Effector CD8-positive, alpha-beta T cell (primary cell): ENCODE data around the gene FRS2.
"Not testable (repeated sequence)": the region's sequence is repeated elsewhere in the genome, so short reads cannot be mapped to it uniquely, and the experiment has no call there.

Experiments
- DNase-seq: peaks from one replicate; lab custom pipeline; 2025; lab: John Stamatoyannopoulos, UW
- total RNA-seq, 4 experiments: gene quantifications; one replicate each; lab custom pipeline; 2026; lab: John Stamatoyannopoulos, UW

The FRS2 gene, protein sequence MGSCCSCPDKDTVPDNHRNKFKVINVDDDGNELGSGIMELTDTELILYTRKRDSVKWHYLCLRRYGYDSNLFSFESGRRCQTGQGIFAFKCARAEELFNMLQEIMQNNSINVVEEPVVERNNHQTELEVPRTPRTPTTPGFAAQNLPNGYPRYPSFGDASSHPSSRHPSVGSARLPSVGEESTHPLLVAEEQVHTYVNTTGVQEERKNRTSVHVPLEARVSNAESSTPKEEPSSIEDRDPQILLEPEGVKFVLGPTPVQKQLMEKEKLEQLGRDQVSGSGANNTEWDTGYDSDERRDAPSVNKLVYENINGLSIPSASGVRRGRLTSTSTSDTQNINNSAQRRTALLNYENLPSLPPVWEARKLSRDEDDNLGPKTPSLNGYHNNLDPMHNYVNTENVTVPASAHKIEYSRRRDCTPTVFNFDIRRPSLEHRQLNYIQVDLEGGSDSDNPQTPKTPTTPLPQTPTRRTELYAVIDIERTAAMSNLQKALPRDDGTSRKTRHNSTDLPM
- total RNA-seq, result 30.9 to 39.5 (median 35.2) reads per million in 4 experiments

DNA sequence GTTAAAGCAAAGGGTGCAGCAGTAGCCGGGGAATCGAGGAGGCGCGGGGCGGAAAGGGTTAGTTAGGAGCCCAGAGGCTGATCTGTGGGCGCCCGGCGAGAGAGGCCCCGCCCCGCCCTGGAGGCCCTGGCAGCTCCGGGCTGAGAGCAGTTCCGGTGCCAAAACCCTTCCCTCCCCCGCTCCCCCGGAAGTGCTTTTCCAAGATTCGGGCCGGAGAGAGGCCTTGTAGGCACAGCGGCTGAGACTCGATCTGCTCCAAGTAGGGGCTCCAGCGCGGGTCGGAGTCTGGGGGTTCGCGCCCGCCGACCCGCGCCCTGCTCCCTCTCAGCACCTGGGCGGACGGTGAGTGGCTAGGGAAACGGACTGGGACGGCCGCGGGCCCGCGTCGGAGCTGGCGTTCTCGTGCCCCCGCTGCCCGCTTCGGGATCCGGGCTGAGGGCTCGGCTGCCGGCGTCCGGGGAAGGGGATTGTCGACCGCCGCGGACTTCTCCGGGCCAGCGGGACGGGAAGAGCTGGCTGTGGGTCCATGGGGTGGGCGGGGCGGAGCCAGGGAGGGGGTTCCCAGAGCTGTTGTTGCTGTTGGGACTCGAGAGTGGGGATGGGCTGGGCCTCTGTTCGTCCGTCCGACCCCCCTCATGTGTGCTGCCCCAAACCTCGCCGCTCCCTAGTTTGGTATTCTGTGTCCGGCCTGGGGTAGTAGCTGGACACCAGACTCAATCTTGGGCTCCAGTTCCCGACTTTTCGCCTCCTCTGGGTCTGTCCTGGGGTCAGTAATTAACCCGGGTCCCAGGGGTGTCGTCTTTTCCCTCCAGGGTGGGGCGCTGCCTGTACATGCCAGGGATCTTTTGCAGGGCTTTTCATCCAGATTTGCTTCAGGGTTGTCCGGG lies at the start of gene FRS2:
Gene FRS2, plus strand, starts transcription at position 200 of the 887 bp plus-strand sequence. CDS start 98,643 bp downstream, outside the sequence.
- DNase-seq, result peak; percentile 67

DNA sequence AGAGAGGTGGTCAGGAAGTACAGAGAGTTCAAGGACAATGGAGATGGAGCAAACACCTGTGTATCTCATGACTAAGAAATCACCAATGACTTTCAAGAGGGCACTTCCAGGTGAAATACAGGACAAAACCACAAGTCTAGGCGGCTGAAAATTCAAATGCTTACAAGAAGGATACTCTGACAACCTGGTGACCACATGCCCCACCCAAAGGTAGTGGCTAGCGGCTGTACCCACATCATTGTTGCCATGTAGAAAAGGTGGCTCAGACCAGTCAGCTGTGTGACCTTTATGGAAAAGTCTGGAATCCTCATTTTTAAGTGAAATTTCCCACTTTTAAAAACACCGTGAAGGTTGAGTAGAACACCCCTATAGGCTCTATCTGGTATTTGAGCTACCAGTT lies 48.6 kb upstream of the FRS2 start:
- no peak for DNase-seq

DNA sequence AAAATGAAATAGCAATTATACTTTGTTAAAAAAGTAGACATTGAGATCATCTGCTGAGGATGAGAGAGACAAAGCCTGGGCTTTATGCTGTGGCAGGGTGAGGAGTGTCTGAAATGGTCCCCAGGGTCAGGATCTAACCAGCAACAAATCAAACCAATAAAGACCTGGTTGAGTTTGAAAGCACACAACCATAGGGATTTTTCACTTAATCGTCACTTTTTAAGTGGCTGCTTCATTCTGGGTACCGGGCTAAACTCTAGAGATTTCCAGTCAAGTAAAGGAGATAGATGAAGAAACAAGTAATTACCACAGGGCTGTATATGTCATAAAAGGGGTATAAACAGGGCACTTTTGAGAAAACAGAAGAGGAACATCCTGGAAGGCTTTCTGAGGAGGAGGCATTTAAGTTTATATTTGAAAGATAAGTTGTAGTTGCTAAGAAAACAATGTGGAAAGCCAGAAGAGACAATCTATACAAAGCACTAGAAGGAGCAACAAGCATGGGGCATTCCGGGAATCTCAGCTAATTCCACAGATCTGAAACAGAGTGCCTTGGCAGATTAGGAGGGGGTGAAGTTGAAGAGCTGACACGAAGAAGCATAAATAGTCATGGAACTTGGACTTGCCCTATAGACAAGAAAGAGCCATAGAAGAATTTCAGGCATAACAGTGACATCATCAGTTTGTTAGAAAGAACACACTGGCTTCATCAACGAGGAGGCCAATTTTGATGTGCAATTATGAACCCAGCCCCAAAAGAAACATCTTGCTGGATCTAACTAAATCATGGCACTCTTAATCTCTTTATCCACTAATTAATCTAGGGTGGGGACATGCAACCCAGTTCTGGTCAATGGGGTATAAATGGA lies 46.9 kb upstream of the FRS2 start:
- no peak for DNase-seq

DNA sequence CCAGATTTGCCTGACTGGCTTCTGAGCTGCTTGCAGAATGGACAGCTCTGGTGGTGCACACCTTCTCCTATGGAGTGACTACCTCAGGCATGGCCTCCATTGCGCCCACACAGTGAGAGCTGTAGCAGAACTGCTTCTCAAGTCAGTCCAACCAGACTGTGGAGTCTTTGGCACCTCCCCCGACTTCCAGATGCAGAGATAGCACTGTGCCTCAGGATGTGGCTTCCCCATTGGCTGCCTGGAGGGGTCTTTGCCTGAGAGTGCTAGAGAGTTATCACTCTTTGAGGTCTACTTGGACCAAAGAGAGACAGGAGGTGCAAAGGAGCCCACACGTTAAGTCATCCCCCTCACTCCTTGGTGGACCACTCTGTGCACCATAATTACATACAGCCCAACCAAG lies 44.8 kb upstream of the FRS2 start:
- no peak for DNase-seq

DNA sequence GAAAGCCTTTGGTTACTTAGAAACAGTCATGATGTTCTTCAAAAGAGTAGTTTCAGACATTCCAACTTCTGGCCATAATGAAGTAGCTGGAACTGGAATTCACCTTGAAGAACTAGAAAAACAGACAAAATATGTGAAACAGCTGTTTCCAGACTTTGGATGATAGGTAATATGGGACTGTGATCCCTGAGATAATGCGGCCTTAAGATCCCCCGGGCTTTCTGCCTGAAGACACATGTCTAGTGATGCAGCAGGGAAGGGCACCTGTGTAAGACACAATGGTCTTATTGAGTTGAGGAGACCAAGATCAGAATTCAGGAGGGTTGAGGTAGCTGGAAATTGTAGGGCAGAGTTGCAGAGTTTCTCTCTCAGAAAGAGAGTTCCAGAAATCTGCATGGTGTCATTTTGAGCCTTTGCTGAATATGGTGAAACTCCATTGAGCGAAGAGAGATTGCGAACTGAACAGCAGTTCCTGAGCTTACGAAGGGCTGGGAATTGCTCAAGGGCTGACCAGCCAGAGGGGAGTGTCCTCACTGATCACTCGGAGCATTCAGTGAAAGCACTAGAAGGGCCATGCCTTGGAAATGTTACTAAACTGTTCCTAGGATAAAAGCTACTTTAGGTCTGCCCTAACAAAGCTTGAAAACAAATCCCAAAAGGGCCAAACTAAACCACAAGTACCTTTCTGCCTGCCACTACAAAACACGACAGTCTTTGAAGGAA lies 41.7 kb upstream of the FRS2 start:
- DNase-seq, result no peak

DNA sequence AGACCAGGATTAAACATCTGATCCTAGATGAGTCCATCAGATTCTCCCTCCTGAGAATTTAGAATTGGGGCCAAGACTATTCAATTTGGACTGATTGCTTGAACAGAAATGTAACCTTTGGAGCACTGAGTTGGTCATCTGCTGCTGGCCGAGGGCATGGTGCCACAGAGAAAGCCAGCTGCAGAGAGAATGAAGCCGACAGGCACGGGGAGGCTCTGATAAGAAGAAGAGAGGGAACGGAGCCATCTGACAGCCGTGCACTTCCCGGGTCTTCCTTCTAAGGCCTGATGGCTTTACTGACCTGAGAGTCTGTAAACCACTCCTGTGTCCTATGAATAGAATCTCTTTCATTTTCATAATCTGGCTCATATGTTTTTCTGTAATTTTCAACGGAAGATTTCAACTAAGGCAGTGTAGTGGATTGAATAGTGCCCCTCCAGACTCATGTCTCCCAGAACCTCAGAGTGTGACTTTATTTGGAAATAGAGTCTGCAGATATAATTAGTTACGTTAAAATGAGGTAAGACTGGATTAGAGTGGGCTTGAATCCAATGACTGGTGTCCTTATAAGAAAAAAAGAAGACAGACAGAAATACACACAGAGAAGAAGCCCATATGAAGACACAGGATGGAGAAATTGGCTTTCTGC lies 39.1 kb upstream of the FRS2 start:
- DNase-seq, result no peak

DNA sequence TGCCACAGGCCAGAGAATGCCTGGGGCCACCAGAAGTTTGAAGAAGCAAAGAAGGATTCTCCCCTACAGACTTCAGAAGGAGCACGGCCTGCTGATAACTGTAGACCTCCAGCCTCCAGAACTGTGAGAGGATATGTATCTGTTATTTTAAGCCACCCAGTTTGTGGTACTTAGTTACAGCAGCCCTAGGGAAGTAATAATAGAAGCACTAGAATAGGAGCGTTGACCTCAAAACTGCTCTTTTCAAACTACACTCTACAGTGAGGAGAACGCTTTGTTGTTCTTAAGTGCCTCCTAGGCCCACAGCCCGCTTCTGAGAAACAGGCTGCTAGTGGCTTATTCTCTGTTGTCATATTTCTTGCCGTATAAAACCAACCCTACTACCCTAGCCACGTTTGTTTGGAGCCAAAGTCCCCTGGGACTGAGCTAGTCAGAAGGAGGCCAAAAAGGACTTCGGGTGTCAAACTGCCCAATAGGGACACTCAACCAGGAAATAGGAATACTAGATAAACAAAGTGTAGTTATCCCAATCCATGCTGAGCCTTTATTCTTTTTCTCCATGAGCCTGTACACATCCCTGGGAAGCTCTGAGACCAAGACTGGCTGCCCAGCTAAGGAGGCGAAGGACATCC lies 38.5 kb upstream of the FRS2 start:
- no peak for DNase-seq

DNA sequence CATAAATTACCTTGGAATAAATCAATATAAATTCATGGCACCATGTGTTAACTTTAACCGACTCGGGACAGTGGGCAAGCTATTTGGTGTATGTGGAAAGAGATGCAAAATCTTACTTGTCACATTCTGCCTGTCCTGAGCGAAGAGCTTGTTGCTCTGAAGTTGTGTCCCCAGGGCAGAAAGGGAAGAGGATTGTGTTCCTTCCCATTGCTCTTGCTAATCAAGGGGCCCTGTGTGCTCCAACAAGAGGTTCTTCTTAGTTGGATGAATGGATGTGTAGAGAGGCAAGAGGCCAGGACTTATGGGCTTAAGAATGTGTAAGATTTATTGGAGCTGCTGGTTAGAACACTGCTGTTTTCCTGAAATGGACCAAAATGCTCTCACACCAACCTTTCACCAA lies 36.5 kb upstream of the FRS2 start:
- DNase-seq, result no peak

DNA sequence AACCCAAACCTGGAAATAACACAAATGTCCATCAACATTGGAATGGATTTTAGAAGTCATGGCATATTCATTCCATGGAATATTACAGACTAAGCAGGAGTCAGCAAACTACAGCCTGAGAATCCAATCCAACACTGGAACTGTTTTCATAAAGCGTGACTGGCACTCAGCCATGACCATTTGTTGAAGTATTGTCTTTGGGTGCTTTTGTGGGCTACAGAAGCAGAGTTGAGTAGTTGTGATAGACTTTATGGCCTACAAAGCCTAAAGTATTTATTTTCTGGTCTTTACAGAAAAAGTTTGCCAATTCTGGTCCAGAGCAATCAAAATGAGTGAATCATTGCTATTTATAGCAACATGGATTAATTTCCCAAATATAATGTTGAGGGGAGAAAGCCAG lies 34.5 kb upstream of the FRS2 start:
- no peak for DNase-seq

DNA sequence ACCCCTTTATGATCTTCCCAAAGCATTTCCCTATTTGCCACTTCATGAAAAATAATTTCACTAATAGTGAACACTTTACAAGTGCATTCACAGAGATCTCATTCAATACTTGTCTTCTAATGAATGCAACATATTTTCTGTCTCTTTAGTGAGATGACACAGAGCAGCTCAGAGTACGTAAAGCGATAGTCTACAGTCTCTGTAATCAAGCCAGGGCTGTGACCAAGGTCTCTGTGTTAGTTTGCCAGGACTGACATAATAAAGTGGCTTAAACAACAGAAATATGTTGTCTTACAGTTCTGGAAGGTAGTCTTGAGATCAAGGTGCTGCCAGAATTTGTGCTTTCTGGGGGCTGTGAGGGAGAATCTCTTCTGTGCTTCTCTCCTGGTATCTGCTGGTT lies 33.1 kb upstream of the FRS2 start:
- DNase-seq, result no peak

DNA sequence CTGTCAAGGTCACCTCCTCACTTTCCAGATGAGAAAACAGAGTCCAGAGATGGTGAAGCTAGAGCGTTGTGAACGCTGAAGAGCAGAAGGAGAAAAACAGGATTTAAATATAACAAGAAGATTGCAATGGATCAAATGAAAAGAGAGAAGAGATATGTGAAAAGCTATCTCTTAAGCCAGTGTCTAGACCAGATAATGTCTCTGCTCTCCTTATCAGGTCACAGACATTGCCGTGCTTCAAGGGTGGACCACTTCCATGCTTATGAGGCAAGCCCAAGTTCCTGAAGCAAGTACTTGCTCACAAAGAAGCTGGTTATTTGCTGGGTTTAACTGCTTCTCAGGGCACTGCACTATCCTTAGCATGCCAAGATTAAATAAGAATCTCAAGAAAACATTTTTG lies 31.6 kb upstream of the FRS2 start:
- no peak for DNase-seq

DNA sequence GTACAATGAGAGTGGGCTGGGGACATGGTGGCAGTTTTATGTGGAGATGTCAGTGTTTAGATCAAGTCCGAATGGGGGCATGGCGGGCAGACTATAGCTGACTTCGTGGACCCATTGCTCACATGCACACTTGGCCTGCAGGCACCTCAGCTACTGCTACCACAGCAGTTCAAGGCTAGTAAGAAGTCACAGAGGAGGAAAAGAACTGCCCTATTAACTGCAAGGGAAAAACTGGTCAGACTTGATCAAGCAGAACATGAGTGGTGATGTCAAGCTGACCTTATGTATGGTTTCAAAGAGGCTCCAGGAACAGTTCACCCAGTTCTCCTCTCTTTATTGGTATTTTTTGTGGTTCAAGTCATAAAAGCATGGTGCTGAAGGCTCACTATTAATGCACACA lies 30.2 kb upstream of the FRS2 start:
- no peak for DNase-seq

DNA sequence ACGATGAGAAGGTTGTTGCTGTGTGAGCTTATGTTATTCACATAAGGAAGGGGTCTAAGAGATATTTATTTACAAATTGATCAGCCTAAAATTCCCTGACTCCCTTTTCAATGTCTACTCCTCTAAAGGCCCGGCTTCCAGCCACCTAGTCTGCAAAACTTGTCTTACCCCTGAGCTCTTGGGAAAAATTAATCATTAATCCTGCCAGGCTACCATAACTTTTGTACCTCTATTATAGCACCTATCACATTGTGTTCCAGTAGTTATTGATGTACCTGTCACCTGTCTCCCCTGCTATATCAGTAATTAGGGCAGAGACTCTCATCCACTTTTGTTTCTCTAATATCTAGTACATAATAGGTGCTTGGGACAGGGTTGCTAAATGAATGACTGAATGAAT lies 29.3 kb upstream of the FRS2 start:
- DNase-seq, result no peak

DNA sequence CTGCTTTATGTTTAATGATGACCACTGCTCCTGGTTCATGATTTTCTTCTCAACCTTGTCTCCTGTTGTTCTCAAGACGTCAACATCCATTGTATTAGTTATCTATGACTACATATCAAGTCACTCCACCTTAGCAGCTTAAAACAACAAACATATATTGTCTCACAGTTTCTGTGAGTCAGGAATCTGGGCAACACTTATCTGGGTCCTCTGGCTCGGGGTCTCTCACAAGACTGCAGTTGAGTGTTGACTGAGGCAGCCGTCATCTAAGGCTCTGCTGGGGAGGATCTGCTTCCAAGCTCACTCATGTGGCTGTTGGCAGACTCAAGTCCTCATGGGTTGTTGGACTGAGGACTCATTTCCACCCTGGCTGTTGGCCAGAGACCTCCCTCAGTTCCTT lies 27.3 kb upstream of the FRS2 start:
- no peak for DNase-seq

DNA sequence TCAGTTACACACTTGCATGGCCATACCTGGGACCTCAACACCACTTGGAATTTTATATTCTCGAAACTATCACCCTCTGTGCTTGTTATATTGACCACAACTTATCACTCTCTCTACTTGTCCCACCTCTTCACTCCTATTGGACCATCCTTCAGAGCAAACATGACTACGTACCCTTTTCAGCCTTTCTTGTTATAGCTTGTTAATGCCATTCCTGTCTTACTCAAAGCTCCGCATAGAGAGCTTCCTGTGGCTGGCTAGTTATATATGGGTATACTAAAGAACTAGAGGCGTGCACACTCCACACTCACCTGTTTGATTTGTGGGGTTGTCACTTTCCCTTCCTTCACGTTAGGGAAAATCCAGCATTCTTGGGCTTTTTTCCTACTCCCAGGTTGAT lies 26.3 kb upstream of the FRS2 start:
- DNase-seq, result no peak

DNA sequence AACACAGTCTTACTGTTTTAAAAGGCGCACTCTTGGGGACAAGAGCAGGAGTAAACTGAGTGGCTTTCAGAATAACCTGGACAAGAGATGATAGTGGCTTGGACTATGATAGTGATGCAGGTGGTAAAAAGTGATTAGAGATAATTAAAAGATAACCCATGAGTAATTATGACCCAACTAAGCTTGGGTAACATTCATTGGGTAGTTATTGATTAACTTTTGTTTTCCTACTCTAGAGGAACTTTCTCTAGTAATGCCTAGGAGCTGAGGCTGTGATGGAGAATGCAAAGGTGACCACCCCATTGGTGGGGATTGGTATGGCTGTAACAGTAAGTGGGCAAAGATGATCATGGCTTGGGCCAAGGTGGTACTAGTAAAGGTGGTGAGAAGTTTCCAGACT lies 22.3 kb upstream of the FRS2 start:
- DNase-seq, result no peak

DNA sequence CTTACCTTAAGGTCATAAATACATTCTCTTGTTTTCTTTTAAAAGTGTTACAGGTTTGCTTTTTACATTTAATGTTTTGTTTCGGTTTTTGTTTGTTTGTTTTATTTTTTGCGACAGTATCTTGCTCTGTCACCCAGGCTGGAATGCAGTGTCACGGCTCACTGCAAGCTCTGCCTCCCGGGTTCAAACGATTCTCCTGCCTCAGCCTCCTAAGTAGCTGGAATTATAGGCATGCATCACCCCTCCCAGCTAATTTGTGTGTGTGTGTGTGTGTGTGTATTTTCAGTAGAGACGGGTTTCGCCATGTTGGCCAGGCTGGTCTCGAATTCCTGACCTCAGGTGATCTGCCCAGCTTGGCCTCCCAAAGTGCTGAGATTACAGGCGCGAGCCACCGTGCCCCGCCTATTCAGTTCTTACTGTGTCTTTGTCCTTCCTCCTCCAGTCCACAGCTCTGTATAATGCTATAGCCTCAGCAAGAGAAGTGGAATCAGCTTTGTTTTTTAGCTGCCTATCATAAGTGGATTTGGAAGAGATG lies 17.5 kb upstream of the FRS2 start:
- not testable (repeated sequence) for DNase-seq

DNA sequence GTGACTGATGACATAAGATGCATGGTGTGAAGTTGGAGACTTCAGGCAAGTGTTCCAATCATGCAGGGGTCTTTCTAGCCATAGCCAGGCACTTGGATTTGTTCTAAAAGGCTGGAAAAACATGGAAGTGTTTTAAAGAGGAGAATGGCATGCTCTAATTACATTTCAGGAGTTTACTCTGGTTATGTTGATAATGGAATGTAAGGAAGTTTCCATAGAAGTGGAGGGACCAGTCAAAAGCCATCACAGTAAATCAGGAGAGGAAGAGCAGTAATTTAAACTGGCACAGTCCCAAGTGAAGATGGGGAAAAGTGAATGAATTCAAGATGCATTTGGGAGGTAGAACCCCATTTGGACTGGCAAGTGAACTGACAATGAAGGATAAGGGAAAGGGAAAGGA lies 13.9 kb upstream of the FRS2 start:
- no peak for DNase-seq

DNA sequence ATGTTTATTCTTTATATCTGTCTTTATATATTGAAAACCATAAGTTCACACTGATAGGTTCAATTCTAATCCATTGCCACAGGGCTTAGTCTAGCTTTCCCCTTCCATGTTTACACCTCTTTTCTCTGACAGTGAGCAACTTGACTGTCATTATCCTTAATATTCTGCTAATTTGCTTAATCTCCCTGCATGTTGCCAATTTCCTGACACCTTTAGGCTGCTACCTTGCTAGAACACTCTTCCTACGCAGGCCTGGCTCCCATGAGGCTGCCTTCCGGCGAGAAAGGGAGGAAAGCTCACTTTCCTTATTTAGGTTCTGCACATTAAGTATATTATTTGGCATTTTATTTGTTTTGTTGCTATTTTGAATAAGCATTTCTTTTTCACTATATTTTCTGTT lies 12.8 kb upstream of the FRS2 start:
- DNase-seq, result no peak

DNA sequence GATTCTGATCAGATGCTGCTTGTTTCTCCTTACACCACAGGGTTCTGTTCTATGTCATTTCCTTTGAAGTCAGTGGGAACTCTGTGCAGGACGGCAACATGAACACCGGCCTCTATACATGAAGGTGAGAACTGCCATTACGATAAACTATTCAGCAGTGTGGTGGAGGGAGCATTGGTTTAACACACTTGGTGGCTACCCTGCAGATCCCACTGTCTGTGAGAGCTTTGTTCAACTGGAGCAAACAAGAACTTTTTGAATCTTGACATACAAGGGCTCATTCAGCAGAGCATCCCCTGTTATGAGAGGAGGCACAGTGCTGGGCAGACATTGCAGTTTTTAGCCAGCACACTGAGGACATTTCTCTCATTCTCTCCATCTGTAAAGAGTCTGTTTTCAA lies 10.7 kb upstream of the FRS2 start:
- DNase-seq, result no peak
